Prostate gland (tissue), 2 donors: ENCODE measurements around the gene ARHGEF16. TPM values are rescaled to one million over a fixed set of nuclear protein-coding genes. Genes with fewer than 3 reads are reported as not detected.

ENCODE experiments used
- DNase-seq: peaks from one replicate; pipeline ENCODE4 v3.0.0-alpha.2; 2019; ENCODE audit warnings: low spot score
- H3K27ac ChIP-seq, 2 donors: fragments of 200-600 bp; sonication (generic); 2 replicates each; pipeline ENCODE4 v1.5.1; 2017 to 2019
- H3K27me3 ChIP-seq: fragments of 200-600 bp; sonication (generic); replicated peaks from 2 replicates; pipeline ENCODE4 v1.5.1; 2019; ENCODE audit not compliant: insufficient read depth
- H3K36me3 ChIP-seq, 2 donors: fragments of 200-600 bp; sonication (generic); 1 replicate in 1 of 2; 2 replicates in 1 of 2; pipeline versions ENCODE4 v1.5.1 to v1.8.1; 2017 to 2019
- H3K4me1 ChIP-seq: fragments of 200-600 bp; sonication (generic); replicated peaks from 2 replicates; pipeline ENCODE4 v1.5.1; 2019
- H3K4me3 ChIP-seq, 2 donors: fragments of 200-600 bp; sonication (generic); 2 replicates each; pipeline ENCODE4 v1.5.1; 2017 to 2019
- H3K9me3 ChIP-seq: fragments of 200-600 bp; sonication (generic); 2 replicates; pipeline ENCODE4 v1.5.1; 2017
- CTCF ChIP-seq, 4 experiments: fragments of 200-600 bp in 2 of 4; fragments of 450-650 bp in 2 of 4; sonication (generic) in 2 of 4; IDR thresholded peaks; 1 replicate in 3 of 4; 2 replicates in 1 of 4; pipeline ENCODE4 v1.5.1; 2016 to 2019; ENCODE audit warnings: antibody characterized with exemption in 4 of 4, mild to moderate bottlenecking in 2 of 4, moderate library complexity in 2 of 4
- POLR2A ChIP-seq: fragments of 450-650 bp; IDR thresholded peaks from one replicate; pipeline ENCODE4 v1.6.1; 2016; ENCODE audit warnings: antibody characterized with exemption, mild to moderate bottlenecking
- POLR2AphosphoS5 ChIP-seq: sonication (generic); formaldehyde crosslinking; IDR thresholded peaks from one replicate; pipeline ENCODE4 v1.6.1; 2017; ENCODE audit warnings: antibody characterized with exemption
- WGBS: methylation state at CpG from one replicate; pipeline ENCODE4 v1.1.5; 2018; 5-methylcytosine and 5-hydroxymethylcytosine counted together
- intact Hi-C: fragments of 100-400 bp; cut with DNase I; formaldehyde crosslinking; loops from one replicate; pipeline ENCODE4 v1.14.2; 2022
- total RNA-seq, 2 donors: library from RNA; depleted of rRNA; stranded (reverse); fragments of >200 nt; gene quantifications; one replicate each; pipeline ENCODE4 v1.1.0, GENCODE V29; 2016

ARHGEF16 gene
- total RNA-seq, 2 donors from 2014 or later: 25.2 to 25.4 TPM

- intact Hi-C loops: no loop called here
Measured at GRCh38 chr1:3465091-3465934, 10.8 kb downstream of the ARHGEF16 start.

GRCh38 chr1:3465935-3466321 is 11.5 kb downstream of the ARHGEF16 start:
- H3K4me3 ChIP-seq: no peak overlapping the region
- 81% methylated on average over 17 of the region's 17 CpGs for WGBS
- no peaks in the 10 kb centered on the region for H3K27me3 ChIP-seq
- no peak for DNase-seq
- no peaks in the 10 kb centered on the region for H3K4me1 ChIP-seq
- TF ChIP-seq POLR2AphosphoS5: no peak
- no peak for TF ChIP-seq POLR2A
- no peak for TF ChIP-seq CTCF (IDR thresholded peaks at IDR 0.05)
- H3K36me3 ChIP-seq: no peaks in the 10 kb centered on the region
- no peaks in the 10 kb centered on the region for H3K9me3 ChIP-seq
- H3K27ac ChIP-seq: peak overlapping the region; percentile 1 to 61
- intact Hi-C loops: no loop called here

More at GRCh38 chr1:3465091-3465934, 10.8 kb downstream of the ARHGEF16 start:
- no peaks in the 10 kb centered on the region for H3K27me3 ChIP-seq
- peak; percentile 62 for TF ChIP-seq POLR2AphosphoS5
- no peak for TF ChIP-seq CTCF (IDR thresholded peaks at IDR 0.05)
- WGBS: 42% methylated on average over 26 of the region's 28 CpGs
- H3K27ac ChIP-seq: peak overlapping the region; percentile 1 to 61
- H3K9me3 ChIP-seq: no peaks in the 10 kb centered on the region
- no peaks in the 10 kb centered on the region for H3K36me3 ChIP-seq
- peak; percentile 74 for DNase-seq
- no peak overlapping the region for H3K4me3 ChIP-seq
- H3K4me1 ChIP-seq: peaks cover 5% of the 10 kb centered on the region

GRCh38 chr1:3466366-3467075 is 12.1 kb downstream of the ARHGEF16 start:
- H3K27ac ChIP-seq: peak overlapping the region; percentile 1 to 61
- WGBS: 85% methylated on average over 16 of the region's 16 CpGs
- H3K4me3 ChIP-seq: no peak overlapping the region
- H3K4me1 ChIP-seq: no peaks in the 10 kb centered on the region
- no peak for DNase-seq
- intact Hi-C loops: no loop called here
- TF ChIP-seq POLR2A: no peak
- TF ChIP-seq CTCF (IDR thresholded peaks at IDR 0.05): no peak
- TF ChIP-seq POLR2AphosphoS5: no peak
- no peaks in the 10 kb centered on the region for H3K36me3 ChIP-seq
- no peaks in the 10 kb centered on the region for H3K27me3 ChIP-seq
- no peaks in the 10 kb centered on the region for H3K9me3 ChIP-seq

GRCh38 chr1:3467096-3468036 is 12.9 kb downstream of the ARHGEF16 start:
- Histone ChIP-seq H3K9me3 (no peaks in the 10 kb centered on the region), H3K36me3 (no peaks in the 10 kb centered on the region), H3K4me3 (no peak overlapping the region), H3K27ac (no peak overlapping the region), H3K27me3 (no peaks in the 10 kb centered on the region), H3K4me1 (no peaks in the 10 kb centered on the region)
- intact Hi-C loops: no loop called here
- no peak for TF ChIP-seq CTCF (IDR thresholded peaks at IDR 0.05)
- TF ChIP-seq POLR2A: no peak
- no peak for TF ChIP-seq POLR2AphosphoS5
- no peak for DNase-seq
- WGBS: 82% methylated on average over 29 of the region's 35 CpGs
